ENCODE measurements around the gene NFKBIE.

NFKBIE gene

DNA sequence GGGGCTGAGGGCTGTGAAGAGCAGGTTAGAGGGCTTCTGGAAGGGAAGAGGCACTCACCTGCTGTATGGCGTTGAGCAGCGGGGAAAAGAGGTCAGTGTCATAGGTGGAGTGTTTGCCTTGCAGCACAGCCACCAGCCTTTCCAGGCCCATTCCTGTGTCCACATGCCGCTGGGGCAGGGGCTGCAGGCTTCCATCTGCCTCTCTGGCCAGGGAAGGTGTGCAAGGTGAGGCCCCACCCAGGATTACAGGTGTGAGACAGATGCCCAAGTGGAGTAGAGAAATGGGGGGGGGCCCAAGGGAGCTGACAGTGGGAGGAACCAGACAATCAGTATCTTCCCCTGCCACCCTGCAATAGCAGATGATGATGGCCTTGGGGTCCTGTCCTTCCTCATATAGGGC is 44.9 kb upstream of the NFKBIE start:
- Histone ChIP-seq H3K9ac (no peak overlapping the region), H3K36me3 (ENCODE audit: control insufficient read depth, insufficient read depth, low read length) (no peaks in the 10 kb centered on the region), H3K4me2 (ENCODE audit: low read length) (no peak overlapping the region), H3K79me2 (peaks cover 2% of the 10 kb centered on the region), H3K4me3 (ENCODE audit: low read depth, low read length) (no peak overlapping the region), H3K27me3 (ENCODE audit: control insufficient read depth, insufficient read depth, low read length) (no peaks in the 10 kb centered on the region), H3K9me3 (ENCODE audit: control insufficient read depth, low read length) (no peaks in the 10 kb centered on the region), H3K4me1 (no peaks in the 10 kb centered on the region), H2AFZ (no peak overlapping the region), H3K27ac (no peak overlapping the region)
- TF ChIP-seq, protein P1, sequence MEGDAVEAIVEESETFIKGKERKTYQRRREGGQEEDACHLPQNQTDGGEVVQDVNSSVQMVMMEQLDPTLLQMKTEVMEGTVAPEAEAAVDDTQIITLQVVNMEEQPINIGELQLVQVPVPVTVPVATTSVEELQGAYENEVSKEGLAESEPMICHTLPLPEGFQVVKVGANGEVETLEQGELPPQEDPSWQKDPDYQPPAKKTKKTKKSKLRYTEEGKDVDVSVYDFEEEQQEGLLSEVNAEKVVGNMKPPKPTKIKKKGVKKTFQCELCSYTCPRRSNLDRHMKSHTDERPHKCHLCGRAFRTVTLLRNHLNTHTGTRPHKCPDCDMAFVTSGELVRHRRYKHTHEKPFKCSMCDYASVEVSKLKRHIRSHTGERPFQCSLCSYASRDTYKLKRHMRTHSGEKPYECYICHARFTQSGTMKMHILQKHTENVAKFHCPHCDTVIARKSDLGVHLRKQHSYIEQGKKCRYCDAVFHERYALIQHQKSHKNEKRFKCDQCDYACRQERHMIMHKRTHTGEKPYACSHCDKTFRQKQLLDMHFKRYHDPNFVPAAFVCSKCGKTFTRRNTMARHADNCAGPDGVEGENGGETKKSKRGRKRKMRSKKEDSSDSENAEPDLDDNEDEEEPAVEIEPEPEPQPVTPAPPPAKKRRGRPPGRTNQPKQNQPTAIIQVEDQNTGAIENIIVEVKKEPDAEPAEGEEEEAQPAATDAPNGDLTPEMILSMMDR (IDR thresholded peaks at IDR 0.05): no peak

DNA sequence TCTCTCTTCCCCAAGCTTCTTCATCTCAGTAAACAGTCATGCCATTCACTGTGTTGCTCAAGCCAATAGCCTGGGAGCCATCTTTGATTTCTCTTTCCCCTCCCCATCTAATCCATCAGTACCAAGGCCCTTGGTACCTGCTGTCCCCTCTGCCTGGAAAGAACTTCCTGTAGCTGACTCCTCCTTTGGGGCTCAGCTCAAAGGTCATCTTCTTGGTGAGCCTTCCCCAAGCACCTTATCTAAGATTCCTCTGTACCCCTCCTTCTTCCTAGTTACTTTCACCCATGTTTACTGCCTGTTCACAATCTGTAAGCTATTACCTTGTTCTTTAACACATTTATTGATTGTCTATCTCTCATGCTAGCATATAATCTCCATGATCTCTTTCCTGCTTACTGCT is 44.3 kb upstream of the NFKBIE start:
- Histone ChIP-seq H3K79me2 (peaks cover 2% of the 10 kb centered on the region), H3K36me3 (ENCODE audit: control insufficient read depth, insufficient read depth, low read length) (no peaks in the 10 kb centered on the region), H3K4me3 (ENCODE audit: low read depth, low read length) (no peak overlapping the region), H3K9ac (no peak overlapping the region), H2AFZ (no peak overlapping the region), H3K27ac (no peak overlapping the region), H3K9me3 (ENCODE audit: control insufficient read depth, low read length) (no peaks in the 10 kb centered on the region), H3K4me2 (ENCODE audit: low read length) (no peak overlapping the region), H3K27me3 (ENCODE audit: control insufficient read depth, insufficient read depth, low read length) (no peaks in the 10 kb centered on the region), H3K4me1 (no peaks in the 10 kb centered on the region)
- TF ChIP-seq, protein P1 (IDR thresholded peaks at IDR 0.05): no peak

DNA sequence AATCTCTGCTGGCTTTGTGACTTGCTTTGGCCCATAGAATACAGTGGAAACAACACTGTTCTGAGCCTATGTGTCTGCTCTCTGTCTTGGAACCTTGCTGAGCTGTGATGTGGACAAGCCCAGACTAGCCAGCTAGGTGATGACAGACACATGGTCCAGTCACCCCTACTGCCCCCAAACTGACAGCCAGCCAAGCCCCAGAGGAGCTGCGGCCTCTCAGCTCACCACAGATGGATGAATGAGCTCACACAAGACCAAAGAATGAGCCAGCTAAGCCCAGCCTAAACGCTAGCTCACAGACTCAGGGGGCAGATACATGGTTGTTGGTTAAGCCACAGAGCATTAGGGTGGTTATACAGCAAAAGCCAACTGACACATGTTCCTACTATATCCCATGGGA is 43.7 kb upstream of the NFKBIE start:
- Histone ChIP-seq H3K4me2 (ENCODE audit: low read length) (no peak overlapping the region), H2AFZ (no peak overlapping the region), H3K79me2 (peaks cover 2% of the 10 kb centered on the region), H3K9ac (no peak overlapping the region), H3K27me3 (ENCODE audit: control insufficient read depth, insufficient read depth, low read length) (no peaks in the 10 kb centered on the region), H3K27ac (no peak overlapping the region), H3K9me3 (ENCODE audit: control insufficient read depth, low read length) (no peaks in the 10 kb centered on the region), H3K4me1 (no peaks in the 10 kb centered on the region), H3K36me3 (ENCODE audit: control insufficient read depth, insufficient read depth, low read length) (no peaks in the 10 kb centered on the region), H3K4me3 (ENCODE audit: low read depth, low read length) (no peak overlapping the region)
- TF ChIP-seq, protein P1 (IDR thresholded peaks at IDR 0.05): no peak

DNA sequence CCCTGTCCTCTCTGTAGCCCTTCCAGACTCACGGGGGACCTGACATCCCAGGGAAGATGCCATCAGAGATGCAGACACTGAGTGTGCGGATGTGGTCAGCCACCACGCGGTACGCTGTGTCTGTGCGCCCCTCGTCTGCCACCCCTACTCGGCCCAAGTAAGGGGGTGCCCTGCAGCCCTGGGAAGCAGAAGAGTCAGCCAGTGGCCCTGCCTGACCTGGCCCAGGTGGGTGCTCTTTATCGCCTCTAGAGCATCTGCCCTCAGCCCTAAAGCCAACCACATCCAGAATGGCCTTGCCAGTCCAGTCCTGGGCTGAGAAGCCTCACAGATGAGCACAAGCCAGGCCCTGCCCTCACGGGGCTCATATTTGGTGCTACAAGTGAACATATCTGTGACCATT is 41.9 kb upstream of the NFKBIE start:
- H3K27me3 ChIP-seq (ENCODE audit: control insufficient read depth, insufficient read depth, low read length): no peaks in the 10 kb centered on the region
- no peaks in the 10 kb centered on the region for H3K36me3 ChIP-seq (ENCODE audit: control insufficient read depth, insufficient read depth, low read length)
- no peak overlapping the region for H3K4me2 ChIP-seq (ENCODE audit: low read length)
- H3K4me1 ChIP-seq: no peaks in the 10 kb centered on the region
- H3K79me2 ChIP-seq: peaks cover 2% of the 10 kb centered on the region
- no peak overlapping the region for H3K4me3 ChIP-seq (ENCODE audit: low read depth, low read length)
- TF ChIP-seq, protein P1 (IDR thresholded peaks at IDR 0.05): no peak
- no peak overlapping the region for H2AFZ ChIP-seq
- no peak overlapping the region for H3K27ac ChIP-seq
- H3K9ac ChIP-seq: no peak overlapping the region
- H3K9me3 ChIP-seq (ENCODE audit: control insufficient read depth, low read length): no peaks in the 10 kb centered on the region

DNA sequence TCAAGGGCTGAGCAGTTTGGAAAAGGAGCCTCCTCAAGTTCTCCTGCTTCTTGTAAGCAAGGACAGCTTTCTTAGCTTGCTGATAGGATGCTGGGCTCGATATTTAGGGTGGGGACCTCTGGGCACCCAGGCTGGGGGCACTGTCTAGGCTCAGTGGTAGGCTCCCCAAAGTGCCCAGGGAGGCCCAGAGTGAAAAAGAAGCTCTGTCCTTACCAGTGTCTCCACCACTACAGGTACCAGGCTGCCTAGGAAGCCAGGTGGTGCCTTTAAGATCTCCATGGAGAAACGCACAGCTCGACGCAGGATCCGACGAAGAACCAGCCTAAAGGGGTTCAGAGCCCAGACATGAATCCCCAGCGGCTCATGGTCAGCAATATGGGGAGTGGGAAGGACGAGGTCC is 41.4 kb upstream of the NFKBIE start:
- TF ChIP-seq, protein P1 (IDR thresholded peaks at IDR 0.05): no peak
- H3K9me3 ChIP-seq (ENCODE audit: control insufficient read depth, low read length): no peaks in the 10 kb centered on the region

More for the DNA sequence above, 41.4 kb upstream of the NFKBIE start:
- Histone ChIP-seq H3K4me2 (ENCODE audit: low read length) (no peak overlapping the region), H3K4me3 (ENCODE audit: low read depth, low read length) (no peak overlapping the region), H3K27me3 (ENCODE audit: control insufficient read depth, insufficient read depth, low read length) (no peaks in the 10 kb centered on the region), H3K36me3 (ENCODE audit: control insufficient read depth, insufficient read depth, low read length) (no peaks in the 10 kb centered on the region), H3K79me2 (no peaks in the 10 kb centered on the region), H3K4me1 (no peaks in the 10 kb centered on the region), H2AFZ (no peak overlapping the region), H3K9ac (no peak overlapping the region), H3K27ac (no peak overlapping the region)
